Epithelial cell of prostate (primary cell): ENCODE results near the gene IGFBPL1.

Experiments used
- DNase-seq: peaks from one replicate; pipeline ENCODE4 v3.0.0-alpha.2; 2011; ENCODE audit warnings: low read depth, low spot score
- H3K27ac ChIP-seq: fragments of 450-650 bp; 2 replicates; pipeline ENCODE4 v1.5.1; 2017; ENCODE audit warnings: mild to moderate bottlenecking

Gene IGFBPL1

DNA sequence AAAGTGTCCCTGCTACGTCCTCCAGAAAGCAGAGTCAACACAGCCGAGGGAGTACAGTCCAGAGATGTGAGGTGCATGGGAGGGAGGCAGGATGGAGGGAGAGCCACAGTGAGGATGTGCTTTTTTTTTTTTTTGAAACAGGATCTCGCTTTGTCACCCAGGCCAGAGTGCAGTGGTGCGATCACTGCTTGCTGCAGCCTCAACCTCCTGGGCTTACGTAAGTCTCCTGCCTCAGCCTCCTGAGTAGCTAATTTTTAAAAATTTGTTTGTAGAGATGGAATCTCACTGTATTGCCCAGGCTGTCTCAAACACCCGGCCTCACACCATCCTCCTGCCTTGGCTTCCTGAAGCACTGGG lies 65.0 kb downstream of the IGFBPL1 start:
- DNase-seq, result no peak
- no peak overlapping the region for H3K27ac ChIP-seq

DNA sequence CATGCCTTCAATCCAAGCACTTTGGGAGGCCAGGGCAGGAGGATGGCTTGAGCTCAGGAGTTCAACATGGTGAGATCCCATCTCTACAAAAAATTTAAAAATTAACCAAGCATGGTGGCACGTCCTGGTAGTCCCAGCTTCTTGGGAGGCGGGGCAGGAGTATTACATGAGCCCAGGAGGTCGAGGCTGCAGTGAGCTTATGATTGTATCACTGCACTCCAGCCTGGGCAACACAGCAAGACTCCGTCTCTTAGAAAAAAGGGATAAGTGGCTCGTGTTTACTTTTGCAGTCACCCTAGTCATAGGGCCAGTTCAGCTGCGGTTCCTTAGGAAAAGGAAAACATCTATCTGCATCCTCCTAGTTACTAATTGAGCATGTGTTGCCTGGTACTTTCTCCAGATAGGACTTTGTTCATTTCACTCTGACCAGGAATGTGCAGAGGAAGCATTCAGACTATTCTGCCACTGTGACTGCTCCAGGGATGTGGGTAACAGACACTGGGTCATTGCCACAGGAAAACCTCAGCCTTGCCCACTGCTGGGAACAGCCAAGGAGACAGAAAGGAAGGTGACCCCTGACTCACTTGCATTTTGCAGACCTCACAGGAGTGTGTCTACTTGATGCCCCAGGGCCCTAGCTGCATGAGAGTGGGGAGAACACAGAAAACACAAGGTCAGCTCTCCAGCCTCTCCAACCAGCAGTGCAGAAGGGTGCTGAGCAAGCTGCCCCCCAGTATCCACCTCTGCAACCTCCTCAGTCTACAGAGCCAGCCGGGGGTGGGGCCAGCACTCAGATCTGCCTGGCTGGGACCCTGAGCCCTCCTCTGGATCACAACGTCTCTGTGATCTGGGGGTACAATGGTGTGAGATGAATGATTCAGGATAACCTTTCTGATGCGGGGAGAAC lies 65.6 kb downstream of the IGFBPL1 start:
- H3K27ac ChIP-seq, result no peak overlapping the region
- no peak for DNase-seq

DNA sequence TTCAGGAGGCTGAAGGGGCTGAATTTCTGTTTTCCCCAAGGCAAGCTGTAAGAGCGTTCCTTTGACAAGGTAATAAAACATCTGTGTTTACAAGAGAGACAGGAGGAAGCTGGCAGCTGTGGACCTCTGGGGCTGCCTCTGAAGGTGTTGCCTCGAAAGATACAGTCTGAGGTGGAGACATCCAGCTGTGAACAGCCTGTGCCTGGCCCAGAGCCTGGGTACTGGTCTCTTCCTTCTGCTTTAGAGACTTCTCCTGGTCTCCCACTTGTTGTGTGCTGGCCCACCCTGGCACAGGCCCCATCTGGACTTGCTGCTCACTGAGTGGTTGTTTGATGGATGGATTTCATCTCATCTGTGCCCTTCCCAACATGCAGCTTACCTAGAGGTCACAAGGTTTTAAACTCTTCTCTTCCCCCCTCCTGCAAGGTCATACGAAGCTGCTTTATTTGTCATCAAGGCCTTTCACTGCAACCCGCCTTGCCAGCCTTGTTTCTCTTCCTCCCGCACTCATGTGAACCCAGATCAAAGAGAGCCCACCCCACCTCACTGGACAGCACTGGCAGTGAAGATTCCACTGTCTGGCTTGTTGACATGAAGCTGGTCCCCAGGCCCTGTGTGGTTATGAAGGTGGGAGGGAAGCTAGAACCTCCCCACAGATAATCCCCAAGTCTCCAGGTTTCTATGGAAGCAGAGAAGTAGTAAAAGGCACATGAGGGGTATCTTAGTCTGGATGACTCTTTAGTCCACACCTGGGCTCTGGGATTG lies 66.7 kb downstream of the IGFBPL1 start:
- H3K27ac ChIP-seq, result no peak overlapping the region
- no peak for DNase-seq

DNA sequence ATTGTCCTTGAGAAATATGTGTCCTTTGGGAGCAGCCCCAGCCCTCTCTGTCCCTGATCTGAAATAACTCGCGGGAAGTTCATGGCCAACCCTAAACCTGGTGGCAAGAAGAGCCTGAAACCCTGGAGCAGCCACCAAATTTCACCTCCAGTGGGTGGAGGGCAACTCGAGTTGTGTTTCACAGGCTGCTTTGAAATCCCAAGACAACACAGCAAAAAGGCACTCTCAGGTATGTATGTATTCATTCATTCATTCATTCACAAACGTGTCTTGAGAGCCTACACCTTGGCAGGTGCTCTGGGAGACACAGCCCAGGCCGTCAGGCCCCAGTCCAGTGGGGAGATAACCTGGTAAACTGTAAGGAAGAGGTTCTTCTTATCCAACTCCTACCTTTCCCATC lies 67.4 kb downstream of the IGFBPL1 start:
- DNase-seq, result no peak
- no peak overlapping the region for H3K27ac ChIP-seq
